BJ (cell line): Measurements from ENCODE around the gene SETD3. TPM values are rescaled to one million over a fixed set of nuclear protein-coding genes. Genes with fewer than 3 reads are reported as not detected.
A peak's percentile ranks its signal among the peaks of the same experiment; 100 is the strongest.

Experiments
- CTCF ChIA-PET: fragments of 350-600 bp; formaldehyde crosslinking; extraction: SDS; loops from one replicate; lab custom pipeline; 2021; ENCODE audit warnings: antibody characterized with exemption, inconsistent platforms; lab: Yijun Ruan, JAX
- POLR2A ChIA-PET: fragments of 300-600 bp; sonication (Branson Sonifier 250); formaldehyde crosslinking; extraction: SDS; loops from one replicate; lab custom pipeline; 2021; ENCODE audit warnings: antibody characterized with exemption; lab: Charles Lee
- DNase-seq: peaks from one replicate; pipeline ENCODE4 v3.0.0-alpha.2; 2011; ENCODE audit warnings: low read depth
- H3K27me3 ChIP-seq: 2 replicates; pipeline ENCODE4 v1.6.0; 2011; ENCODE audit warnings: low read length; ENCODE audit not compliant: control insufficient read depth, insufficient read depth
- H3K36me3 ChIP-seq: 2 replicates; pipeline ENCODE4 v1.5.1; 2011; ENCODE audit warnings: low read length; ENCODE audit not compliant: control insufficient read depth, insufficient read depth
- H3K4me3 ChIP-seq: 2 replicates; pipeline ENCODE4 v1.5.1; 2011; ENCODE audit warnings: low read depth, mild to moderate bottlenecking, control low read depth, low read length
- polyA plus RNA-seq: library from polyadenylated mRNA; depleted of rRNA; stranded (reverse); fragments of >200 nt; gene quantifications from 2 replicates; pipeline ENCODE4 v1.2.3, GENCODE V29; 2011
- TF ChIP-seq, protein P1 (sequence below): IDR thresholded peaks from 2 replicates; pipeline ENCODE4 v1.5.1; 2011; ENCODE audit warnings: low read depth, mild to moderate bottlenecking, control low read depth, inconsistent platforms, low read length, moderate library complexity; ENCODE audit not compliant: insufficient read depth

SETD3 gene
- polyA plus RNA-seq, 1 experiment: 20.2 TPM

DNA sequence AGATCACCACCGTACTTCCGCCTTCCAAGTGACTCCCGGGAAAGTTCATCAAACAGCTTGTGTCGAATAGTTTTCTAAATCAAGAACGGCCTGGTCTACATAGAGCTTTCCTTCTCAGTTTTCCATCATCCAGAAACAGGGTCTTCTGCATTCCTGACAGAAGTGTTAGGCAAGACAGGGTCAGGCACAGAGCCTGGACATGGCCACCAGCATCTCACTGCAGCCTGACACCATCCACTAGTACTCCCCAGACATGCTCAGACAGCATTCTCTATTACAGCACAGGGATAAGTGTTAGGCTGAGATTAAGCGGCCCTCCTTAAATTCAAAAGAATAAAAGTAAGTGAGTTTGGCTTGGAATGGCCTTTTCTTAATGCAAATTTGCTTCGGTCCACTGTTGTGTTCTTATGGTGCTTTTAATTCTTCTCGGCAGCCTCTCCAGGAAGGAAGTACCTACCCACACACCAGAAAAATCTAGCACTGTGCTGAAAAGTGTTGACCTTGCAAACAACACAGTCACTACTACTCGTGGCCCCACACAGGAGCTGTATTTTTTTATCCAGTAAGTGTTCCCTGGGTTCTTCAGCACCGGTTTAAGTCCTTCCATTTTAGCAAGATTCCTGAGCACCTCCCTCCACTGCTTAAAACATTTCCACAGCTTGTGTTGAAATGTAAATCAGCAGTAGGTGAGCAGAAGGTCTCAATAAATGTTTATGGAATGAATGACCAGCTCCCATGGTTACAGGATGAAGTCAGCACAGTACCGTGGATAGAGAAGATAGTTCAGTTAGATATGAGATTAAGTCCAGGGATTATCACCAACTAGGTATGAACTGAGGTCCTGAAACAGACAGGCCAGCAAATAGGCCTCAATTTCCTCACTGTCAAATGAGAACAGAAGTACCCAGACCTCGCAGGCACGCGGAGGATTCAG, 44.1 kb downstream of the SETD3 start:
- ChIA-PET POLR2A (no interaction called here), CTCF (interaction anchor here (0.6 to 1.7 kb wide), 4 partner anchors 10 to 44 kb away, joined by 3 to 5 read pairs (median 4); no protein-coding TSS in a partner anchor)
- no peak for DNase-seq
- peaks cover 8% of the 10 kb centered on the region for H3K36me3 ChIP-seq
- no peak overlapping the region for H3K4me3 ChIP-seq
- TF ChIP-seq, protein P1, sequence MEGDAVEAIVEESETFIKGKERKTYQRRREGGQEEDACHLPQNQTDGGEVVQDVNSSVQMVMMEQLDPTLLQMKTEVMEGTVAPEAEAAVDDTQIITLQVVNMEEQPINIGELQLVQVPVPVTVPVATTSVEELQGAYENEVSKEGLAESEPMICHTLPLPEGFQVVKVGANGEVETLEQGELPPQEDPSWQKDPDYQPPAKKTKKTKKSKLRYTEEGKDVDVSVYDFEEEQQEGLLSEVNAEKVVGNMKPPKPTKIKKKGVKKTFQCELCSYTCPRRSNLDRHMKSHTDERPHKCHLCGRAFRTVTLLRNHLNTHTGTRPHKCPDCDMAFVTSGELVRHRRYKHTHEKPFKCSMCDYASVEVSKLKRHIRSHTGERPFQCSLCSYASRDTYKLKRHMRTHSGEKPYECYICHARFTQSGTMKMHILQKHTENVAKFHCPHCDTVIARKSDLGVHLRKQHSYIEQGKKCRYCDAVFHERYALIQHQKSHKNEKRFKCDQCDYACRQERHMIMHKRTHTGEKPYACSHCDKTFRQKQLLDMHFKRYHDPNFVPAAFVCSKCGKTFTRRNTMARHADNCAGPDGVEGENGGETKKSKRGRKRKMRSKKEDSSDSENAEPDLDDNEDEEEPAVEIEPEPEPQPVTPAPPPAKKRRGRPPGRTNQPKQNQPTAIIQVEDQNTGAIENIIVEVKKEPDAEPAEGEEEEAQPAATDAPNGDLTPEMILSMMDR: no peak
- no peaks in the 10 kb centered on the region for H3K27me3 ChIP-seq

DNA sequence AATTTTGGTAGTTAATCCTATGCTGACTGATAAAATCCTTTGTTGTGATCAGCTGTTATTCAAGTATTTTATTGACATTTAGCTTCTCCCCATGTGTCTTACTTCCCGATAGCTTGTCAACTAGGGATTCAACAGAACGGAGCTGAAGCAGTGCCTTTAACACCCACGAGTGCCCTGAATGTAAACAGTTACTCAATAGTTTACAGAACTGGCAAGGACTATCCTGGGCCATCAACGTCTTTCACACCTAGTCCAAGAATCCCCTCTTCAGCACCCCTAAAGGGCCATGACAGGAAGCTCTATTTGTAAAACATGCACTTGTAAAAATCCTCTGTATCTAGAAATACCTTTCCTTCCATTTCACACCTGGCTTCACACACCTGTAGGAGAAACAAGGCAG, 45.3 kb downstream of the SETD3 start:
- Histone ChIP-seq H3K36me3 (peaks cover 8% of the 10 kb centered on the region), H3K4me3 (no peak overlapping the region), H3K27me3 (no peaks in the 10 kb centered on the region)
- ChIA-PET CTCF (interaction anchor here (0.8 to 1.7 kb wide), 3 partner anchors 11 to 46 kb away, joined by 4 to 5 read pairs (median 4); no protein-coding TSS in a partner anchor), POLR2A (no interaction called here)
- no peak for DNase-seq
- TF ChIP-seq, protein P1: no peak

DNA sequence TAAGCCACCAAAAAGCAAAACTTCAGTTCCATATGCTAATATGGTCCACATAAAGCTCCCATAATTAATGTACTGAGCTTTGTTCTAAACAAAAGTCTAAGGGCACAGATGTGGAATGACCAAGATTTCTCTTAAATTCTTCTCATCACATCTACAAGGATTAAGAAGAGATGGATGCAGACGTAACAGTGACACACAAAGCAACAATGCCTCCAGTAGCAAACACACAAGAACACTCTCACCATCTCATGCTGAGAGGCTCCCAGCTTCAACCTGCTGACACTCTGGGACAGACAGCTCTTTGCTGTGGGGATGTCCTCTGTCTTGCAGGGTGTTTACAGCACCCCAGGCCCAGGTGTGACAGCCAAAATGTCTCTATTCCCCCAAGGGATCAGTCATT, 48.2 kb downstream of the SETD3 start:
- Histone ChIP-seq H3K4me3 (no peak overlapping the region), H3K36me3 (peaks cover 3% of the 10 kb centered on the region), H3K27me3 (no peaks in the 10 kb centered on the region)
- DNase-seq: no peak
- TF ChIP-seq, protein P1: no peak
- ChIA-PET POLR2A (no interaction called here), CTCF (no interaction called here)

- Histone ChIP-seq H3K4me3 (no peak overlapping the region), H3K27me3 (no peaks in the 10 kb centered on the region), H3K36me3 (peaks cover 3% of the 10 kb centered on the region)
- TF ChIP-seq, protein P1: no peak
- POLR2A ChIA-PET: no interaction called here
- no peak for DNase-seq
- CTCF ChIA-PET: no interaction called here
Measured at GRCh38 chr14:99431986-99432385, 48.7 kb downstream of the SETD3 start.

DNA sequence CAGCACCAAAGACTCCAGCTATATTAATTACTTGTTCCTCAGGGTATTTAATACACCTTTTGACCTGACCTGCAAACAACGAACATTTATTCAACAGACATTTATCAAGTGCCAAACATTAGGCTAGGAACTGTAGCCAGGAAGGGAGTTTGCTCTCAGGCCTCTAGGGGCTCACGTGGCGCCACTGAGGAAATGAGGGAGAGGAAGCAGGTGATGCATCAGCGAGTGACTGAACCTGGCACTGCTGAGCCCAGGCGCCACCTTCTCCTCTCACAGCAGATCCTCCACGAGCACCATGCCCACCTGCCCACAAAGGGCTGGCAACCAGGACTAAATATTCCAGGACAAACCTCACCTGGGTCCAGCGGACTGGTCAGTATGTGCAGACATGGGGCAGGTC, 50.2 kb downstream of the SETD3 start:
- ChIA-PET CTCF (no interaction called here), POLR2A (no interaction called here)
- TF ChIP-seq, protein P1: peak; percentile 29; the same call in 1 of the 2 replicates

More for the DNA sequence above, 50.2 kb downstream of the SETD3 start:
- no peak for DNase-seq
- no peak overlapping the region for H3K4me3 ChIP-seq
- peaks cover 3% of the 10 kb centered on the region for H3K36me3 ChIP-seq
- no peaks in the 10 kb centered on the region for H3K27me3 ChIP-seq
